Kasumi-1 (cell line): ENCODE measurements around the gene FNDC3B.
"Not testable (repeated sequence)": the region's sequence is repeated elsewhere in the genome, so short reads cannot be mapped to it uniquely, and the experiment has no call there.

Experiments used
- DNase-seq, 2 experiments: peaks; one replicate each; lab custom pipeline; 2025; lab: John Stamatoyannopoulos, UW

The FNDC3B gene

GRCh38 chr3:172236771-172237742, 197.7 kb downstream of the FNDC3B start:
- DNase-seq = no peak

GRCh38 chr3:172238188-172238587, 198.8 kb downstream of the FNDC3B start:
- no peak for DNase-seq

DNA sequence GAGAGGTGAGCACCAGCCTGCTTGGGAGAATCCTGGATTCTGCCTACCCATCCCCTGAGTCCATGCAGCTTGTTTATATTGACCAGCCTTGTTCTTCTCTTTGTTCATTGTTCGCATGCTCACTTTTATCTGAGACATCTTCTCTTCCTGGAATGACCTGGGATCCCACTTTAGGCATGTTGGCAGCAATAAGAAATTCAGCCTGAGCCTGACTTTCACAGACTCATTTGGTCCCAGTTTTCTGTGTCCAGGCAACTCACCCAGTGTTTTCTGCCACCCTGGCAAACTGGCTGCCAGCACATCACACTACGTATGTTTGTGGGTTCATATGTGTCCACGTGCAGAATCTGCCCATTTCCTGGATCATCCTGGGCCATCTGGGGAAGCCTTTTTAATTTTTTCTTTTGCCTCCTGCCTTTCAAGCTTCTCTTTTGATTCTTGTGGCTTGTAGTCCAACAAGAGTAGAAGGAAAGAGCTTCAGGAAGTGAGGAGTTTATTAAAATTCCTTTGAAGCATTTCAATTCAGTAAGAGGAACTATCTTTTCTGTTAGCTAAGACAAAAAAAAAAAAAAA, 199.9 kb downstream of the FNDC3B start:
- peak in 1 of 2 experiments; percentile 36 for DNase-seq

DNA sequence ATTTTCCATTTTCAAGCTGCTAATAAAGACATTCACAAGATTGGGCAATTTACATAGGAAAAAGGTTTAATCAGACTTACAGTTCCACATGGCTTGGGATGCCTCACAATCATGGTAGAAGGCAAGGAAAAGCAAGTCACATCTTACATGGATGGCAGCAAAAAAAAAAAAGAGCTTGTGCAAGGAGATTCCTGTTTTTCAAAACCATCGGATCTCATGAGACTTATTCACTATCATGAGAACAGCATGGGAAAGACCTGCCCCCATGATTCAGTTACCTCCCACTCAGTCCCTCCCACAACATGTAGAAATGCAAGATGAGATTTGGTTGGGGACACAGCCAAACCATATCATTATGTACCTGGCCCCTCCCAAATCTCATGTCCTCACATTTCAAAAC, 202.0 kb downstream of the FNDC3B start:
- DNase-seq = no peak

DNA sequence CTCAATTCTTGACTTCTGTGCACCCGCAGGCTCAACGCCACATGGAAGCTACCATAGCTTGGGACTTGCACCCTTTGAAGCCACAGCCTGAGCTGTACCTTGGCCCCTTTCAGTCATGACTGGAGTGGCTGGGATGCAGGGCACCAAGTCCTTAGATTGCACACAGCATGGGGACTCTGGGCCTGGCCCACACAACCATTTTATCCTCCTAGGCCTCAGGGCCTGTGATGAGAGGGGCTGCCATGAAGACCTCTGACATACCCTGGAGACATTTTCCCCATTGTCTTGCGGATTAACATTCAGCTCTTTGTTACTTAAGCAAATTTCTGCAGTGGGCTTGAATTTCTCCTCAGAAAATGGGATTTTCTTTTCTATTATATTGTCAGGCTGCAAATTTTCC, 203.1 kb downstream of the FNDC3B start:
- DNase-seq = not testable (repeated sequence)

DNA sequence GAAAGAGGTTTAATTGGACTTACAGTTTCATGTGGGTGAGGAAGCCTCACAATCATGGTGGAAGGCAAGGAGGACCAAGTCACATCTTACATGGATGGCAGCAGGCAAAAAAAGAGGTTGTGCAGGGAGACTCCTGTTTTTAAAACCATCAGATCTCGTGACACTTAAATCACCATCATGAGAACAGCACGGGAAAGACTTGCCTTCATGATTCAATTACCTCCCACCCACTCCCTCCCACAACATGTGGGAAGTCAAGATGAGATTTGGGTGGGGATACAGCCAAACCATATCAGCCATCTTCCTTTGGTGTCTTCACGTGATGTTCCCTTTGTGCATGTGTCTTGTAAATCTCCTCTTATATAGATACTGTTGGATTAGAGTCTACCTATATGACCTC, 204.0 kb downstream of the FNDC3B start:
- not testable (repeated sequence) for DNase-seq

- DNase-seq = no peak
These were observed 204.6 kb downstream of the FNDC3B start for GRCh38 chr3:172244011-172244410.

DNA sequence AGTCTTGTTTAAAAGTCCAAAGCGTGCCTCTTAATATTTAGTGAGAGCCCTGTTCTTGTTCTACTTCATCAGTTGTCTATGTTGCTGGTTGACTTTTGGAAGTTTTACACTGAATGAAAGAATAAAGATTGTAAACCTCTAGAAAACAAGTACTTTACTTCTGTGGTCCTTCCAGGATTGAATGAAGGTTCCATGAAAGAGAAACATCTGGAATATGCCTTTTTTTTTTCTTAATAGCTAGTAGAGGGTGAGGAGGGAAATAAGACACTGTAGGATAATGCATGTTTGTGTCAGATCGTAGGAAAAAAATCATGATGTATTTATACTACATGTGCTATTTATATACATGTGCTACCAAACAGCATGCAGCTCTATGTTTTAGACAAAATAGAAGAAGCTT, 205.9 kb downstream of the FNDC3B start:
- DNase-seq = no peak

- no peak for DNase-seq
These were observed 206.9 kb downstream of the FNDC3B start for GRCh38 chr3:172246107-172246844.

- DNase-seq = no peak
These were observed 208.3 kb downstream of the FNDC3B start for GRCh38 chr3:172247525-172248274.

- no peak for DNase-seq
These were observed 209.7 kb downstream of the FNDC3B start for GRCh38 chr3:172249039-172249438.

DNA sequence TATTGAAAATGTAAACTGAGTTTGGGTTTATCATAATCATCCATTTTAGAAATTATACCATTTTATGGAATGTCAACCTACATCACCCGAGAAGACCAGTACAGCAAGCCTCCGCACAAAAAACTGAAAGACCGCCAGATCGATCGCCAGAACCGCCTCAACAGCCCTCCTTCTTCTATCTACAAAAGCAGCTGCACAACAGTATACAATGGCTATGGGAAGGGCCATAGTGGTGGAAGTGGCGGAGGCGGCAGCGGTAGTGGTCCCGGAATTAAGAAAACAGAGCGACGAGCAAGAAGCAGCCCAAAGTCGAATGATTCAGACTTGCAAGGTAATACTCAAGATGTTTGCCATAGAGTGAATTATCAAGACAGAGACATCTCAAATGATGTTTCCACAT, 211.8 kb downstream of the FNDC3B start:
- DNase-seq = no peak

GRCh38 chr3:172253200-172253599, 213.8 kb downstream of the FNDC3B start:
- DNase-seq = no peak

GRCh38 chr3:172254542-172254941, 215.2 kb downstream of the FNDC3B start:
- DNase-seq = no peak

DNA sequence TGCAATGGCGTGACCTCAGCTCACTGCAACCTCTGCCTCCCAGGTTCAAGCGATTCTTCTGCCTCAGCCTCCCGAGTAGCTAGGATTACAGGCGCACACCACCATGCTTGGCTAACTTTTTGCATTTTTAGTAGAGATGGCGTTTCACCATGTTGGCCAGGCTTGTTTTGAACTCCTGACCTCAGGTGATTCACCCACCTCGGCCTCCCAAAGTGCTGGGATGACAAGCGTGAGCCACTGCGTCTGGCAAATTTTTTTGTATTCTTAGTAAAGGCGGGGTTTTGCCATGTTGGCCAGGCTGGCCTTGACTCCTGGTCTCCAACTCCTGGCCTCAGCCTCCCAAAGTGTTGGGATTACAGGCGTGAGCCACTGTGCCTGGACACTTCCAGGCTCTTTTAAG, 215.9 kb downstream of the FNDC3B start:
- not testable (repeated sequence) for DNase-seq

DNA sequence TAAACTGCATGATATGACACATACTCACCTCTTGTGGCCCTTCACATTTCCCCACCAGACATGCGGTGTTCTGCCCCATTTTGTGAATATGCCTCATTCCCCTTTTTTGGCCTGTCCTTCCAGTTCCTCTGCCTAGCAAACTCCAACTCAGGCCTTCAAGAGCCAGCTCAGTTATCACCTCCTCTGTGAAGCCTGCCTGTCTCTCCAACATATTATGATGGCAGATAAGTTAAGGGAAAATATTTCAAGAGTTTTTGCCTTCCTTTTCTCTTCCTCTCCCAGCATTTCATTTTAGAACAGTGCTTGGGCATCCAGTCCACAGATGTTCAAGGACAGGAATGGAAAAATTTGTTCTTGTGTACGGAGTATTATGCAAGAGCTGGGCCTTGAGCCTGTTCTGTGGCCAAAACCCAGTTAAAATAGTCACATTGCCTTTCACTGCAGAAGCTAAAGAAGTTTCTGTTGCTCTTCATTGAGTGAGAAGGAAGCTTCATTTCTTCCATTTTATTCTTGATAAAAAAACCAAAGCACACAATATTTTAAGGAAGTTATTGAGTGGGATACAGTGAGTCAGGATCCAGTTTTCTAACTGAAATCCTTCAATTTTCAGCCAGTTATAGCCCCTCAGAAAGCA, 216.8 kb downstream of the FNDC3B start:
- DNase-seq = no peak

- DNase-seq = no peak
These were observed 218.4 kb downstream of the FNDC3B start for GRCh38 chr3:172257648-172258400.

- no peak for DNase-seq
These were observed 219.2 kb downstream of the FNDC3B start for GRCh38 chr3:172258624-172259023.

DNA sequence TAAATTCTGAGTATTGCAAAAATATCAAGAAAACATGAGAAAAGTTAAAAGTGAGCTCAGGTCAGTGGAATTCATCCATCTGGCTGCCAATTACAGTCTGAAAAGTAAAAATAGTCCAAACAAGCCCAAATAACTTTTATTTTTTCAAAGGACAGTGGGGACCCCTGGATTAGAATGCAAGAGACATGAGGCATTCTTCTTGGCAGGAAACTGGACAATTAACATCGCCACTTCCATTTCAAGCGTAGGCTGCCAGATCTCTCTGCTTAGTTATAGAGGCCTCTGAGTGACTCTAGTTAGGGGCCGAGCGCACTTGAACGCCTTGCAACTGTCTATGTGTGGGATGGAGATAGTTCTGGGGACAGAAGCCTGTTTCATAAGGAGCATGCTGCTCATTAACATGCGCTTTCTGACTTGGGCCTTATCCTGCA, 219.7 kb downstream of the FNDC3B start:
- no peak for DNase-seq

DNA sequence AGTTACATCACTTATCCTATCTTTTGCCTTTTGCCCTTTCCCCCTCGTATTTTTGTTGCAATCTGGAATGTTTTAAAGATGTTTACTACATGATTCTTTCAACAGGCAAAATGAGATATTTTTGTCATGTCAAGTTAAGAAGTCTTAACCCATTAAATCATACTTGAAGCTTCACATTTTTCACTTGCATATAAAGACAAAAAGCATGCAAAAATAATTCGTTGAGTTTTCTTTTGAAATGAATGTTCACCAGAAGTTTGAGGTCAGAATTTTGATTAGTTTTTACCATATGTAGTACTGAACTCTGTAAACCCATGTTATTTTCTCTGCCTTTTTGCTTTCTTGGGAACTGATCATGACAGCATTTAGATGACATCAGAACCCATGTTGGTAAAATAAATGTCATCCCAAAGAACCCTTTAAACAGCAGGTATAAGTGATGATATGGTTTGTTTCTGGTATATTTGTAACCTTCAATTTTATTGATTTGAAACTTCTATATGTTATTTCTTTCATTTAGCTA, 220.4 kb downstream of the FNDC3B start:
- DNase-seq = no peak
